Liver (tissue), 9 donors: ENCODE measurements around the gene NSL1. TPM values are rescaled to one million over a fixed set of nuclear protein-coding genes. Genes with fewer than 3 reads are reported as not detected.

Experiments
- DNase-seq: peaks from one replicate; pipeline ENCODE4 v3.0.0-alpha.2; 2017; ENCODE audit warnings: low spot score
- H3K27ac ChIP-seq, 2 donors: one replicate each; pipeline ENCODE4 v1.7.0; 2013; ENCODE audit warnings: inconsistent platforms in 2 of 2, low read length in 2 of 2, control low read depth in 1 of 2, low read depth in 1 of 2, mild to moderate bottlenecking in 1 of 2
- H3K27me3 ChIP-seq, 4 donors: one replicate each; pipeline versions ENCODE4 v1.6.1 to v1.7.0; 2013; ENCODE audit warnings: low read length in 3 of 4, inconsistent platforms in 1 of 4, mild to moderate bottlenecking in 1 of 4, moderate library complexity in 1 of 4; ENCODE audit not compliant: control insufficient read depth in 4 of 4, insufficient read depth in 4 of 4
- H3K36me3 ChIP-seq, 4 donors: one replicate each; pipeline versions ENCODE4 v1.6.1 to v1.7.0; 2013; ENCODE audit warnings: low read length in 3 of 4, mild to moderate bottlenecking in 3 of 4, low read depth in 1 of 4, moderate library complexity in 1 of 4; ENCODE audit not compliant: control insufficient read depth in 4 of 4, insufficient read depth in 3 of 4
- H3K4me1 ChIP-seq, 4 donors: one replicate each; pipeline versions ENCODE4 v1.6.1 to v1.7.0; 2013; ENCODE audit warnings: low read length in 3 of 4, mild to moderate bottlenecking in 3 of 4, moderate library complexity in 1 of 4; ENCODE audit not compliant: control insufficient read depth in 4 of 4, insufficient read depth in 4 of 4
- H3K4me3 ChIP-seq, 3 donors: one replicate each; pipeline versions ENCODE4 v1.6.1 to v1.7.0; 2013; ENCODE audit warnings: low read length in 3 of 3, control low read depth in 1 of 3, low read depth in 1 of 3, mild to moderate bottlenecking in 1 of 3
- H3K9ac ChIP-seq, 2 donors: one replicate each; pipeline ENCODE4 v1.7.0; 2013; ENCODE audit warnings: low read length in 2 of 2, mild to moderate bottlenecking in 2 of 2, moderate library complexity in 2 of 2, control low read depth in 1 of 2, low read depth in 1 of 2
- H3K9me3 ChIP-seq, 4 donors: one replicate each; pipeline versions ENCODE4 v1.6.1 to v1.7.0; 2013; ENCODE audit warnings: low read length in 3 of 4; ENCODE audit not compliant: control insufficient read depth in 4 of 4
- CTCF ChIP-seq: fragments of 150-350 bp; IDR thresholded peaks from 2 replicates; pipeline ENCODE4 v1.5.1; 2017; ENCODE audit warnings: improper control_type of control experiment, low read depth, low read length; ENCODE audit not compliant: missing input control
- EGR1 ChIP-seq, 2 donors: IDR thresholded peaks; 2 replicates each; pipeline ENCODE4 v1.6.1; 2016 to 2018; ENCODE audit warnings: antibody characterized with exemption in 2 of 2, low read depth in 2 of 2
- FOXA1 ChIP-seq: IDR thresholded peaks from 2 replicates; pipeline ENCODE4 v1.6.1; 2016; ENCODE audit warnings: antibody characterized with exemption
- FOXA2 ChIP-seq: IDR thresholded peaks from 2 replicates; pipeline ENCODE4 v1.6.1; 2016; ENCODE audit warnings: antibody characterized with exemption
- GABPA ChIP-seq, 2 donors: IDR thresholded peaks in 1 of 2; conservative IDR thresholded peaks in 1 of 2; 2 replicates each; pipeline ENCODE4 v1.6.1; 2016; ENCODE audit warnings: antibody characterized with exemption in 2 of 2, mild to moderate bottlenecking in 1 of 2, moderate library complexity in 1 of 2
- HNF4A ChIP-seq, 2 donors: conservative IDR thresholded peaks; 2 replicates each; pipeline ENCODE4 v1.6.1; 2016; ENCODE audit warnings: antibody characterized with exemption in 2 of 2, mild to moderate bottlenecking in 2 of 2
- HNF4G ChIP-seq: IDR thresholded peaks from 2 replicates; pipeline ENCODE4 v1.6.1; 2016; ENCODE audit warnings: antibody characterized with exemption
- JUND ChIP-seq, 2 donors: IDR thresholded peaks; 2 replicates each; pipeline ENCODE4 v1.6.1; 2016; ENCODE audit warnings: antibody characterized with exemption in 2 of 2
- NR2F2 ChIP-seq: IDR thresholded peaks from 2 replicates; pipeline ENCODE4 v1.6.1; 2016; ENCODE audit warnings: antibody characterized with exemption
- RAD21 ChIP-seq, 2 donors: IDR thresholded peaks; 2 replicates each; pipeline ENCODE4 v1.6.1; 2016; ENCODE audit warnings: antibody characterized with exemption in 2 of 2, mild to moderate bottlenecking in 2 of 2
- REST ChIP-seq: IDR thresholded peaks from 2 replicates; pipeline ENCODE4 v1.6.1; 2016; ENCODE audit warnings: antibody characterized with exemption, mild to moderate bottlenecking
- RXRA ChIP-seq, 2 donors: IDR thresholded peaks; 2 replicates each; pipeline ENCODE4 v1.6.1; 2017 to 2018; ENCODE audit warnings: antibody characterized with exemption in 2 of 2, mild to moderate bottlenecking in 1 of 2
- SP1 ChIP-seq: IDR thresholded peaks from 2 replicates; pipeline ENCODE4 v1.6.1; 2018; ENCODE audit warnings: antibody characterized with exemption, mild to moderate bottlenecking
- TAF1 ChIP-seq: conservative IDR thresholded peaks from 2 replicates; pipeline ENCODE4 v1.6.1; 2016; ENCODE audit warnings: antibody characterized with exemption, mild to moderate bottlenecking
- YY1 ChIP-seq: IDR thresholded peaks from 2 replicates; pipeline ENCODE4 v1.6.1; 2016; ENCODE audit warnings: antibody characterized with exemption, mild to moderate bottlenecking
- WGBS: extraction: QIAGEN DNeasy Blood & Tissue Kit; methylation state at CpG from one replicate; pipeline ENCODE4 v1.1.7; 2013; 5-methylcytosine and 5-hydroxymethylcytosine counted together
- polyA plus RNA-seq, 2 donors: library from polyadenylated mRNA; stranded (reverse) in 1 of 2; unstranded in 1 of 2; fragments of 200-250 nt in 1 of 2; fragments of >200 nt in 1 of 2; fragmentation: Nextera tagmentation in 1 of 2; extraction: Ambion mirVana in 1 of 2; gene quantifications; one replicate each; pipeline versions ENCODE4 v1.2.1 to v1.2.3, GENCODE V29; 2013 to 2015
- total RNA-seq, 2 donors: library from RNA; depleted of rRNA; stranded (reverse); fragments of >200 nt; gene quantifications; one replicate each; pipeline ENCODE4 v1.2.3, GENCODE V29; 2014
- TF ChIP-seq, protein P1 (sequence below): IDR thresholded peaks from 2 replicates; pipeline ENCODE4 v1.6.1; 2016; ENCODE audit warnings: antibody characterized with exemption
- TF ChIP-seq, protein P2 (sequence below): IDR thresholded peaks from 2 replicates; pipeline ENCODE4 v1.6.1; 2016; ENCODE audit warnings: antibody characterized with exemption
- TF ChIP-seq, protein P3 (sequence below): IDR thresholded peaks from 2 replicates; pipeline ENCODE4 v1.6.1; 2016; ENCODE audit warnings: antibody characterized with exemption
- donor health status: healthy.
- donor health status: healthy.
- donor health status: healthy.
- donor health status: healthy.
- donor health status: healthy.

NSL1 gene
- total and polyA plus RNA-seq, 4 donors = 17.2 to 31.3 (median 18.7) TPM

DNA sequence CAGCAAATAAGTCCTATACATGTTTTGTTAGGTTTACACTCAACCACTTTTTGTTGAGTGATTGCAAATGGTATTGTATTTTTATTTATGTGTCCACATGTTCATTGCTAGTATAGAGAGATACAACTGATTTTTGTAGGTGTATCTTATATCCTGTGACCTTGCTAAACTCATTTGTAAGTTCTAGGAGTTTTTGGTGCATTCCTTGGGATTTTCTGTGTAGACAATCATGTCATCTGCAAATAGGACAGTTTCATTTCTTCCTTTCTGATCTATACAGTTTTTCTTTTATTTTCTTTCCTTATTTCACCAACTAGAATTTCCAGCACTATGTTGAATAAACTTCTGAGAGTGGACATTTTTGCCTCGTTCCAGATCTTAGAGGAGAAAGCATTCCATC is 75.4 kb downstream of the NSL1 start:
- no peaks in the 10 kb centered on the region for H3K4me1 ChIP-seq
- 70% methylated on average over 1 of the region's 1 CpG for WGBS
- DNase-seq = no peak
- H3K36me3 ChIP-seq = no peaks in the 10 kb centered on the region
- H3K27ac ChIP-seq = no peak overlapping the region
- H3K27me3 ChIP-seq = no peaks in the 10 kb centered on the region
- TF ChIP-seq, protein P1, sequence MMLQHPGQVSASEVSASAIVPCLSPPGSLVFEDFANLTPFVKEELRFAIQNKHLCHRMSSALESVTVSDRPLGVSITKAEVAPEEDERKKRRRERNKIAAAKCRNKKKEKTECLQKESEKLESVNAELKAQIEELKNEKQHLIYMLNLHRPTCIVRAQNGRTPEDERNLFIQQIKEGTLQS = no peak
- no peak for TF ChIP-seq HNF4A (conservative IDR thresholded peaks at IDR 0.05)
- H3K9me3 ChIP-seq = no peaks in the 10 kb centered on the region
- H3K4me3 ChIP-seq = no peak overlapping the region
- H3K9ac ChIP-seq = no peak overlapping the region

GRCh38 chr1:212713465-212714136 is 78.0 kb downstream of the NSL1 start:
- no peaks in the 10 kb centered on the region for H3K27me3 ChIP-seq
- TF ChIP-seq, protein P1 = no peak
- TF ChIP-seq, protein P2, sequence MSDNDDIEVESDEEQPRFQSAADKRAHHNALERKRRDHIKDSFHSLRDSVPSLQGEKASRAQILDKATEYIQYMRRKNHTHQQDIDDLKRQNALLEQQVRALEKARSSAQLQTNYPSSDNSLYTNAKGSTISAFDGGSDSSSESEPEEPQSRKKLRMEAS = no peak
- TF ChIP-seq YY1 (no peak), RAD21 (IDR thresholded peaks at IDR 0.05) (no peak), RXRA (IDR thresholded peaks at IDR 0.05) (no peak), EGR1 (IDR thresholded peaks at IDR 0.05; ENCODE audit: low read depth in 2 of 2) (no peak), NR2F2 (no peak), TAF1 (no peak), FOXA1 (no peak), HNF4A (conservative IDR thresholded peaks at IDR 0.05) (no peak), JUND (IDR thresholded peaks at IDR 0.05) (no peak), HNF4G (no peak), SP1 (no peak), REST (no peak), CTCF (no peak), GABPA (IDR thresholded peaks at IDR 0.05 in 1 of 2, conservative IDR thresholded peaks at IDR 0.05 in 1 of 2) (no peak), FOXA2 (no peak)
- TF ChIP-seq, protein P3, sequence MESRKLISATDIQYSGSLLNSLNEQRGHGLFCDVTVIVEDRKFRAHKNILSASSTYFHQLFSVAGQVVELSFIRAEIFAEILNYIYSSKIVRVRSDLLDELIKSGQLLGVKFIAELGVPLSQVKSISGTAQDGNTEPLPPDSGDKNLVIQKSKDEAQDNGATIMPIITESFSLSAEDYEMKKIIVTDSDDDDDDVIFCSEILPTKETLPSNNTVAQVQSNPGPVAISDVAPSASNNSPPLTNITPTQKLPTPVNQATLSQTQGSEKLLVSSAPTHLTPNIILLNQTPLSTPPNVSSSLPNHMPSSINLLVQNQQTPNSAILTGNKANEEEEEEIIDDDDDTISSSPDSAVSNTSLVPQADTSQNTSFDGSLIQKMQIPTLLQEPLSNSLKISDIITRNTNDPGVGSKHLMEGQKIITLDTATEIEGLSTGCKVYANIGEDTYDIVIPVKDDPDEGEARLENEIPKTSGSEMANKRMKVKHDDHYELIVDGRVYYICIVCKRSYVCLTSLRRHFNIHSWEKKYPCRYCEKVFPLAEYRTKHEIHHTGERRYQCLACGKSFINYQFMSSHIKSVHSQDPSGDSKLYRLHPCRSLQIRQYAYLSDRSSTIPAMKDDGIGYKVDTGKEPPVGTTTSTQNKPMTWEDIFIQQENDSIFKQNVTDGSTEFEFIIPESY = no peak
- DNase-seq = no peak

More at GRCh38 chr1:212713465-212714136, 78.0 kb downstream of the NSL1 start:
- no peak overlapping the region for H3K4me3 ChIP-seq
- no peaks in the 10 kb centered on the region for H3K9me3 ChIP-seq
- no peaks in the 10 kb centered on the region for H3K4me1 ChIP-seq
- no peak overlapping the region for H3K27ac ChIP-seq
- WGBS = 80% methylated on average over 5 of the region's 5 CpGs
- no peak overlapping the region for H3K9ac ChIP-seq
- H3K36me3 ChIP-seq = no peaks in the 10 kb centered on the region
